Measurements from ENCODE around the gene NAA16. TPM values are rescaled to one million over a fixed set of nuclear protein-coding genes. Genes with fewer than 3 reads are reported as not detected.

Gene NAA16
- total RNA-seq, 1 donor from 2014 or later, result 22.3 TPM

GRCh38 chr13:41426047-41426446, 115.0 kb downstream of the NAA16 start:
- peaks cover 2% of the 10 kb centered on the region for H3K27me3 Mint-ChIP-seq (ENCODE audit: unreplicated experiment)
- TF ChIP-seq CTCF (IDR thresholded peaks at IDR 0.05; ENCODE audit: partially characterized antibody, unreplicated experiment), result no peak
- no peak for DNase-seq
- H3K27ac Mint-ChIP-seq (ENCODE audit: unreplicated experiment), result no peak overlapping the region
- H3K4me3 Mint-ChIP-seq (ENCODE audit: unreplicated experiment), result no peak overlapping the region
- H3K9me3 Mint-ChIP-seq (ENCODE audit: unreplicated experiment), result peaks cover 6% of the 10 kb centered on the region
- peaks cover 5% of the 10 kb centered on the region for H3K36me3 Mint-ChIP-seq (ENCODE audit: unreplicated experiment)
- H3K4me1 Mint-ChIP-seq (ENCODE audit: low read depth, unreplicated experiment), result no peaks in the 10 kb centered on the region

Other genes with a start within 250 kb of the NAA16 start
- gene WBP4, start 249.8 kb upstream of the NAA16 start, total RNA-seq (ENCODE audit: unreplicated experiment), result 8.9 TPM
- 8.5 TPM for gene KBTBD6, start 178.5 kb upstream of the NAA16 start, total RNA-seq (ENCODE audit: unreplicated experiment)
- gene KBTBD7, start 116.7 kb upstream of the NAA16 start, total RNA-seq (ENCODE audit: unreplicated experiment), result 7.2 TPM
- 15.2 TPM for gene MTRF1, start 47.7 kb upstream of the NAA16 start, total RNA-seq (ENCODE audit: unreplicated experiment)
- gene RGCC, start 146.3 kb downstream of the NAA16 start, total RNA-seq (ENCODE audit: unreplicated experiment), result not detected

Measured in glutamatergic neuron (in vitro differentiated cells).